ENCODE data around the gene GEMIN2.
A peak's percentile ranks its signal among the peaks of the same experiment; 100 is the strongest.
"Not testable (repeated sequence)": the region's sequence is repeated elsewhere in the genome, so short reads cannot be mapped to it uniquely, and the experiment has no call there.

GEMIN2 gene

DNA sequence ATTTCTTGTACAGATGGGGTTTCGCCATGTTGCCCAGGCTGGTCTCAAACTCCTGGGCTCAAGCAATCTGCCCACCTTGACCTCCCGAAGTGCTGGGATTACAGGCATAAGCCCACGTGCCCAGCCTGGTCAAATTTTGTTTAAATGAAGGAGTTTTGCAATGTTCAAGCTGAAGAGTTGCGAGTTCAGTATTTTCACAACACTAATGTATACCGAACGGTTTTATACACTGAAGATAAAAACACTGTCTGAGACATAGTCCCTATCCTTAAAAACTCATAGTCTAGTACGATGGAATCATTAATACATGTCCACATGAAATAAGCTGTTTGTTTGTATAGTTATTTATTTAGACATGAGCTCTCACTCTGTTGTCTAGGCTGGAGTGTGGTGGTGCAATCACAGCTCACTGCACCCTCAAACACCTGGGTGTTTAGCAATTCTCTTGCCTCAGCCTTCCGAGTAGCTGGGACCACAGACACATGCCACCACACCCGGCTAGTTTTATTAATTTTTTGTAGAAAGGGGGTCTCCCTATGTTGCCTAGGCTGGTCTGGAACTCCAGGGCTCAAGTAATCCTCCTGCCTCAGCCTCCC is 40.6 kb downstream of the GEMIN2 start:
- H3K27me3 ChIP-seq, result no peaks in the 10 kb centered on the region
- no peak for TF ChIP-seq Cebpa-rat (IDR thresholded peaks at IDR 0.05)
- H3K36me3 ChIP-seq, result peaks cover 79% of the 10 kb centered on the region
- H3K4me1 ChIP-seq, result no peaks in the 10 kb centered on the region
- no peaks in the 10 kb centered on the region for H4K20me1 ChIP-seq
- no peak overlapping the region for H3K4me2 ChIP-seq
- H3K9me3 ChIP-seq, result no peaks in the 10 kb centered on the region
- H3K27ac ChIP-seq, result no peak overlapping the region
- H3K4me3 ChIP-seq, result no peak overlapping the region
- H3K9ac ChIP-seq, result no peak overlapping the region

DNA sequence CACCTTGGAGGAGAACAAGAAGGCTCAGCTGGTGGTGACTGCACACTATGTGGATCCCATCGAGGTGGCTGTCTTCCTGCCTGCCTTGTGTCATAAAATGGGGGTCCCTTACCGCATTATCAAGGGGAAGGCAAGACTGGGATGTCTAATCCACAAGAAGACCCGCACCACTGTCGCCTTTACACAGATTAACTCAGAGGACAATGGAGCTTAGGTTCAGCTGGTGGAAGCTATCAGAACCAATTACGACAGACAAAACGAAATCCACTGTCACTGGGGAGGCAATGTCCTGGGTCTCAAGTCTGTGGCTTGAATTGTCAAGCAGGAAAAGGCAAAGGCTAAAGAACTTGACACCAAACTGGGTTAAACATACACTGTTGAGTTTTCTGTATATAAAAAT is 43.4 kb downstream of the GEMIN2 start:
- no peaks in the 10 kb centered on the region for H3K4me1 ChIP-seq
- no peak overlapping the region for H3K27ac ChIP-seq
- H3K4me2 ChIP-seq, result no peak overlapping the region
- no peak for TF ChIP-seq Cebpa-rat (IDR thresholded peaks at IDR 0.05)
- H3K4me3 ChIP-seq, result no peak overlapping the region
- H3K9me3 ChIP-seq, result no peaks in the 10 kb centered on the region
- no peaks in the 10 kb centered on the region for H3K27me3 ChIP-seq
- H3K9ac ChIP-seq, result no peak overlapping the region
- peaks cover 14% of the 10 kb centered on the region; the same call in 1 of the 2 replicates for H4K20me1 ChIP-seq
- peaks cover 77% of the 10 kb centered on the region for H3K36me3 ChIP-seq

DNA sequence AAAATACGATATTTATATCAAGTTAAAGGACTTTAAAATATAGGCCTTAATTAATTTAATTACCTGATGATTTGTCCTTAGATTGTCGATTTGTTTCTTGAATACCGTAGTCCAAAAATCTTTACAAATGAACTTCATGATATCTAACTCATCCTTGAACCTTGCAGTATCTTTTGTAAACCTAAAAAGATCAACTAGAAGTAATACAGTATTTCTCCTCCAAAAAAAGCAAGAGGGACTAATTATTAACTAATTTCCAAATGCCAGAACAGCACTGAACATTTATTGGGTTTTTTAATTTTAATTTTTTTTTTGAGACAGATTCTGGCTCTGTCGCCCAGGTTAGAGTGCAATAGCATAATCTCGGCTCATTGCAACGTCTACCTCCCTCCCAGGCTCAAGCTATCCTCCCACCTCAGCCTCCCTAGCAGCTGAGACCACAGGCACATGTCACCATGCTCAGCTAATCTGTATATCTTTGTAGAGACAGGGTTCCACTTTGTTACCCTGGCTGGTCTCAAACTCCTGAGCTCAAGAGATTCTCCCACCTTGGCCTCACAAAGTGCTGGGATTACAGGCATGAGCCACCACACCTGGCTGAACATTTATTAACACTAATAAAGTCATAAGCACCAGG is 44.2 kb downstream of the GEMIN2 start:
- Histone ChIP-seq H3K9me3 (no peaks in the 10 kb centered on the region), H3K36me3 (peaks cover 77% of the 10 kb centered on the region), H3K4me3 (no peak overlapping the region), H4K20me1 (peaks cover 14% of the 10 kb centered on the region; the same call in 1 of the 2 replicates), H3K9ac (no peak overlapping the region), H3K27ac (no peak overlapping the region), H3K4me1 (no peaks in the 10 kb centered on the region), H3K27me3 (no peaks in the 10 kb centered on the region), H3K4me2 (no peak overlapping the region)
- no peak for TF ChIP-seq Cebpa-rat (IDR thresholded peaks at IDR 0.05)

GRCh38 chr14:39160494-39160893 is 46.4 kb downstream of the GEMIN2 start:
- H3K9me3 ChIP-seq, result no peaks in the 10 kb centered on the region
- TF ChIP-seq Cebpa-rat (IDR thresholded peaks at IDR 0.05), result no peak
- no peak overlapping the region for H3K4me2 ChIP-seq
- H3K9ac ChIP-seq, result no peak overlapping the region
- H3K36me3 ChIP-seq, result peaks cover 74% of the 10 kb centered on the region
- no peak overlapping the region for H3K4me3 ChIP-seq
- no peaks in the 10 kb centered on the region for H3K4me1 ChIP-seq
- H4K20me1 ChIP-seq, result peaks cover 14% of the 10 kb centered on the region; the same call in 1 of the 2 replicates
- H3K27me3 ChIP-seq, result no peaks in the 10 kb centered on the region
- H3K27ac ChIP-seq, result no peak overlapping the region

- Histone ChIP-seq H3K36me3 (peaks cover 29% of the 10 kb centered on the region), H3K9ac (peak overlapping the region; percentile 95; the same call in 1 of the 2 replicates), H3K4me2 (peak overlapping the region; percentile 95), H3K4me1 (peaks cover 31% of the 10 kb centered on the region)
- not testable (repeated sequence) for H3K9me3 ChIP-seq, H3K27me3 ChIP-seq, H3K4me3 ChIP-seq, H4K20me1 ChIP-seq, H3K27ac ChIP-seq
These were observed 53.7 kb downstream of the GEMIN2 start for GRCh38 chr14:39167797-39168320.

- Histone ChIP-seq H3K4me3 (peak overlapping the region; percentile 94), H3K9ac (peak overlapping the region; percentile 95), H4K20me1 (no peaks in the 10 kb centered on the region)
These were observed 54.5 kb downstream of the GEMIN2 start for GRCh38 chr14:39168591-39168990.

DNA sequence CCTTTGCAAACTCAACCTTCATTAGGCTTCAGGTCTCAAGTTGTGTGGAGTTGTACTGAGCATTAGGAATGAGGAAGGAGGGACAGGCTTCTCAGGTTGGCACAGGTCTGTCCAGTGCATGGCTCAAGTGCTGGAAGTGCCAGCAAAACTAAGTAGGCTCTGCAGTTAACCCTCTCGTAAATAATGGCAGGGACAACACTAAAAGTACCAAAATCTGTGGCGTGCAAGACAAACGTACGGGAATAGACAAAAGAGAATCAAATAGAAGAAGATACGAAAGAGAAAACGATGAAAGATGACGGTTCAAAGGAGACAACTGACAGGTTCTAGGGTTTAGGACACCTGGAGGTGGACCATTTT is 55.4 kb downstream of the GEMIN2 start:
- Histone ChIP-seq H3K9me3 (no peaks in the 10 kb centered on the region), H3K9ac (peak overlapping the region; percentile 95), H3K4me1 (peaks cover 41% of the 10 kb centered on the region), H3K36me3 (peaks cover 13% of the 10 kb centered on the region; the same call in 1 of the 2 replicates), H3K4me3 (peak overlapping the region; percentile 94), H3K27ac (peak overlapping the region; percentile 94), H4K20me1 (no peaks in the 10 kb centered on the region), H3K27me3 (no peaks in the 10 kb centered on the region), H3K4me2 (peak overlapping the region; percentile 95)
- TF ChIP-seq Cebpa-rat (IDR thresholded peaks at IDR 0.05), result no peak

More at GRCh38 chr14:39168591-39168990, 54.5 kb downstream of the GEMIN2 start:
- no peak overlapping the region for H3K27ac ChIP-seq
- H3K36me3 ChIP-seq, result peaks cover 21% of the 10 kb centered on the region
- TF ChIP-seq Cebpa-rat (IDR thresholded peaks at IDR 0.05), result no peak
- H3K4me1 ChIP-seq, result peaks cover 32% of the 10 kb centered on the region
- no peaks in the 10 kb centered on the region for H3K9me3 ChIP-seq
- H3K27me3 ChIP-seq, result no peaks in the 10 kb centered on the region
- peak overlapping the region; percentile 95 for H3K4me2 ChIP-seq

- H3K4me3 ChIP-seq, result no peak overlapping the region
- no peak overlapping the region for H3K27ac ChIP-seq
- TF ChIP-seq Cebpa-rat (IDR thresholded peaks at IDR 0.05), result no peak
- H3K36me3 ChIP-seq, result peaks cover 20% of the 10 kb centered on the region
- no peak overlapping the region for H3K9ac ChIP-seq
- H3K27me3 ChIP-seq, result no peaks in the 10 kb centered on the region
- no peaks in the 10 kb centered on the region for H3K9me3 ChIP-seq
- no peak overlapping the region for H3K4me2 ChIP-seq
- peaks cover 31% of the 10 kb centered on the region for H4K20me1 ChIP-seq
- H3K4me1 ChIP-seq, result peaks cover 49% of the 10 kb centered on the region
These were observed 59.1 kb downstream of the GEMIN2 start for GRCh38 chr14:39173198-39173597.

GRCh38 chr14:39174560-39175444 is 60.7 kb downstream of the GEMIN2 start, which contains the start of gene PNN:
Gene PNN, plus strand, starts transcription at chr14:39175254. Its CDS starts 26 bp downstream, at chr14:39175280.
- no peaks in the 10 kb centered on the region for H3K9me3 ChIP-seq
- H3K4me2 ChIP-seq, result peak within 1 kb of the TSS; percentile 87
- peak within 1 kb of the TSS; percentile 99 for H3K27ac ChIP-seq
- peak within 1 kb of the TSS; percentile 99 for H3K9ac ChIP-seq
- H3K4me1 ChIP-seq, result peaks cover 35% of the 10 kb centered on the region
- H3K4me3 ChIP-seq, result peak within 1 kb of the TSS; percentile 97
- H3K36me3 ChIP-seq, result peaks cover 36% of the 10 kb centered on the region
- TF ChIP-seq Cebpa-rat (IDR thresholded peaks at IDR 0.05), result peak; percentile 96
- H4K20me1 ChIP-seq, result peaks cover 47% of the 10 kb centered on the region
- H3K27me3 ChIP-seq, result no peaks in the 10 kb centered on the region
